NB4 (cell line): Measurements from ENCODE around the gene LRRC10.
A peak's percentile ranks its signal among the peaks of the same experiment; 100 is the strongest.

Experiments used
- DNase-seq: peaks from one replicate; pipeline ENCODE4 v3.0.0; 2010; ENCODE audit warnings: low read depth
- H3K4me3 ChIP-seq: one replicate; pipeline ENCODE4 v1.5.1; 2011; ENCODE audit warnings: mild to moderate bottlenecking, low read depth, low read length, moderate library complexity
- CTCF ChIP-seq: IDR thresholded peaks from one replicate; pipeline ENCODE4 v1.5.1; 2012; ENCODE audit warnings: low read depth, low read length
- MAX ChIP-seq: IDR thresholded peaks from 2 replicates; pipeline ENCODE4 v1.6.1; 2011; ENCODE audit warnings: low read depth, low read length
- MYC ChIP-seq: IDR thresholded peaks from 2 replicates; pipeline ENCODE4 v1.6.1; 2011; ENCODE audit warnings: low read depth, low read length
- POLR2A ChIP-seq: IDR thresholded peaks from 2 replicates; pipeline ENCODE4 v1.6.1; 2011; ENCODE audit warnings: mild to moderate bottlenecking; ENCODE audit not compliant: insufficient read length; ENCODE audit errors: extremely low read depth

LRRC10 gene

DNA sequence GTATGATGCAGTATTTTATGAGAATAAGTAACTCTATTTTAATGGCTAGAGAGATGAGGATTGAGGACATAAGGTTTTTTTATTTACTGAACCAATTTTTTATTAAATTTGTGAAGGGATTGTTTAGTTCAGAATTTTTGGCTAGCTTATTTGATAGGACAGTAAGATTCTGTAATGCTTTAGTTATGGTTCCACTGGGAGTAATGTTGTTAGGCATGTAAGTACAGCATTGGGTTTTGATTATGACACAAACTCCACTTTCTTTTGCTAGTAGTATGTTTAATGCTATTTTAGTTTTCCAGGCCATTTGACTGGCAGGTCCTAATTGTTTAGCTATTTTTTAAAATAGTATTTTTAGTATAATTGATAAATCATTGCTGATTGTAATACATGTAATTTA is 33.8 kb upstream of the LRRC10 start:
- no peak for DNase-seq
- no peak overlapping the region for H3K4me3 ChIP-seq
- no peak for TF ChIP-seq MAX
- no peak for TF ChIP-seq CTCF
- TF ChIP-seq POLR2A, result no peak
- TF ChIP-seq MYC, result no peak

DNA sequence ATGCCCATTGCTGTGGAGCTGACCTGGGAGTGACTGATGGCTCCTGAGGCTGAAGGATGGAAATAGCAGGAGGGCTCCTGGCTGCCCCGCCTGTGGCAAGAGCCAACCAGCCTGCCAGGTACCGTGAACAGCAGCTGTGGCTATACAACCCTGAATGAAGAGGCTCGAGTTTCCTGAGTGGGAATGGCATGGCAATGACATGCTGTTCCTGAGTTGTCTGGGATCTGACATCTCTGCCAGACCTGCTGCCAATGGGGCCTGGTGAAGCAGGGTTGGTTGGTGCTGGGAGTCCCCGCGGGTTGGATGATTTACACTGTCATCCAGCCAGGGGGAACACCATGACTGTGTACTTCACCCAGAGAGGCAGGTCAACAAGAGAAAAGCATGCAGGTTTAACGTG is 31.8 kb upstream of the LRRC10 start:
- no peak overlapping the region for H3K4me3 ChIP-seq
- DNase-seq, result no peak
- TF ChIP-seq MAX, result no peak

DNA sequence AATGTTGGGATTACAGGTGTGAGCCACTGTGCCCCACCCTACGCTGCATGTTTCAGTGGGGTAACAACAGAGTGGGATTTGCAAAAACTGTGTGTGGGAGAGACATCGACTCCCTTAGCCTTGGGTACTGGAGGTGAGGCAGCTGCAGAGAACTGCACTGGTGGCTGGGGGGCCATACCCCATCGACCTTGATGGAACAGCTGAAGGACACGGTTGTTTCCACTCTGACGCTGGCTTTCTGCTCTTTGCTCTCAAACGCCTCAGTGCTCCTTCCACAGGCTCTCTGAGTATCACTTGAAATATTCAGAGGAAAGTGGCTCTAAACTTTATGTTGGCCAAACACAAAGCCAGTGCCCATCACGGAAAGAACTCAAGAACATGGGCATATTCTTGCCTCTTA is 30.8 kb upstream of the LRRC10 start:
- no peak for TF ChIP-seq POLR2A
- no peak for DNase-seq
- no peak overlapping the region for H3K4me3 ChIP-seq

DNA sequence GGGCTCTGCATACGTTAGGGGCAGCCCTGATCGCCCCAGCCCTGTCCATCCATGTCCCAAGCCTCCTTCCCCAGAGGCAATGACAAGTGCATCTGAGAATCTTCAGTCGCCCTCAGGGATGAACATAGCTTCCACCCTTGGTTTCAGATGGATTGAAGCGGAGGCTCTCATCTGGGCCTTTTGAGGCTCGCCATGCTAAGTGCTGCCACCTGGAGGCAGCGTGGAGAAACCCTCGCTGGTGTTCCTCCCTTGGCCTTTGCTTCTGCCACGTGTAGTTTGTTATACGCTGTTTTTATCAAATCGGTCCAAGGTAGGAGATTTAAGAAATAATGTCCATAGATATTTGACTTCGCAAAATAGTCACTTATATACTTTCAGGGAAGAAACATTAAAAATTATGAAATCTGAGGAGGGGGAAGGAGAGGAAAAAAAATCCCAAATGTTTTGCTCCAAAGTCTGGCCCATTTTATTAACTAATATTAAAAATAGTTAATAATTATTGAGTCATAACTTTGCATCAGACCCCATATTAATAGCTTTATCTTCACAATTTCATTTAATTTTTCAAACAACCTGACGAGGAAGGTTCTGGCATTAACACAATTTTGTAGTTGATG is 28.8 kb upstream of the LRRC10 start:
- DNase-seq, result peak; percentile 80
- peak; percentile 90 for TF ChIP-seq MAX
- peak; percentile 98 for TF ChIP-seq CTCF
- peak; percentile 85 for TF ChIP-seq MYC
- TF ChIP-seq POLR2A, result no peak

GRCh38 chr12:69633061-69633460 is 22.4 kb upstream of the LRRC10 start:
- TF ChIP-seq MAX (no peak), CTCF (peak; percentile 39), POLR2A (no peak), MYC (no peak)
- peak; percentile 27 for DNase-seq
- H3K4me3 ChIP-seq, result no peak overlapping the region

More for the DNA sequence above, 28.8 kb upstream of the LRRC10 start:
- H3K4me3 ChIP-seq, result no peak overlapping the region

DNA sequence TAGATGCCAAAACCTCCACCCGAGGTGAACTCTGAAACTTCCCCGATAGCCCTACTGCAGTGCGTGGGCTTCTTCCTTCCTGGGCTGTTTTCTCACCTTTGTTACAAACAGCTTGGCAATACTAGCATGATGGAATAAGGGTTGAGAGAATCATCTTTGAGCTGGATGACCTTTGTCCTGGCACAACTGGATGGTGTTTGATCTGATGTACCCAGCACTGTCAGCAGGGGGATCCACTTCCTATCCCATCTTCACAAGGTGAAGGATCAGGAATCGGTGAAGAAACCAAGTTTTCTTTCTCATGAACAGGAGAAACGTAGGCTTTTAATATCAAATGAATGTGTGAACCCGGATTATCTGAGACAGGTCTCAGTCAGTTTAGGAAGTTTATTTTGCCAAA is 19.5 kb upstream of the LRRC10 start:
- DNase-seq, result peak; percentile 24
- H3K4me3 ChIP-seq, result no peak overlapping the region
- peak; percentile 66 for TF ChIP-seq CTCF
- TF ChIP-seq POLR2A, result no peak

DNA sequence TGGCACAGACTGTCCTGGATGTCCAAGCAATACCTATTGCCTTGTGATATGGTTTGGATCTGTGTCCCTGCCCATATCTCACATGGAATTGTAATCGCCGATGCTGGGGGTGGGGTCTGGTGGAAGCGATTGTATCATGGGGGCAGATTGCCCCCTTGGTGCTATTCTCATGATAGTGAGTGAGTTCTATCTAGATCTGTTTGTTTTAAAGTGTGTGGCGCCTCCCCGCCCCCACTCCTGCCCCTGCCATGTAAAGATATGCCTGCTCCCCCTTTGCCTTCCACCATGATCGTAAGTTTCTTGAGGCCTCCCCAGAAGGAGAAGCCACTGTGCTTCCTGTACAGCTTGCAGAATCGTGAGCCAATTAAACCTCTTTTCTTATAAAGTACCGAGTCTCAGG is 16.8 kb upstream of the LRRC10 start:
- no peak for DNase-seq
- no peak overlapping the region for H3K4me3 ChIP-seq
- no peak for TF ChIP-seq MAX
- no peak for TF ChIP-seq CTCF
- no peak for TF ChIP-seq MYC
- no peak for TF ChIP-seq POLR2A
